Ishikawa (cell line): ENCODE data around the gene RALGAPA2.

ENCODE experiments used
- CEBPB ChIP-seq: IDR thresholded peaks from 2 replicates; pipeline ENCODE4 v1.6.1; 2012
- CREB1 ChIP-seq: IDR thresholded peaks from 2 replicates; pipeline ENCODE4 v1.6.1; 2012; ENCODE audit warnings: low read depth
- EGR1 ChIP-seq: IDR thresholded peaks from 2 replicates; pipeline ENCODE4 v1.6.1; 2012
- EP300 ChIP-seq: IDR thresholded peaks from 2 replicates; pipeline ENCODE4 v1.6.1; 2012; ENCODE audit warnings: borderline replicate concordance
- FOXM1 ChIP-seq: IDR thresholded peaks from 2 replicates; pipeline ENCODE4 v1.6.1; 2012; ENCODE audit warnings: low read depth, borderline replicate concordance
- MAX ChIP-seq: IDR thresholded peaks from 2 replicates; pipeline ENCODE4 v1.6.1; 2012
- NFIC ChIP-seq: IDR thresholded peaks from 2 replicates; pipeline ENCODE4 v1.6.1; 2012
- RAD21 ChIP-seq: IDR thresholded peaks from 2 replicates; pipeline ENCODE4 v1.6.1; 2012; ENCODE audit warnings: low read depth
- REST ChIP-seq: IDR thresholded peaks from 2 replicates; pipeline ENCODE4 v1.6.1; 2012; ENCODE audit warnings: low read depth, mild to moderate bottlenecking
- TAF1 ChIP-seq: IDR thresholded peaks from 2 replicates; pipeline ENCODE4 v1.6.1; 2012; ENCODE audit warnings: low read depth, mild to moderate bottlenecking
- TCF12 ChIP-seq: IDR thresholded peaks from 2 replicates; pipeline ENCODE4 v1.6.1; 2012; ENCODE audit warnings: low read depth
- TEAD4 ChIP-seq: IDR thresholded peaks from 2 replicates; pipeline ENCODE4 v1.6.1; 2012
- USF1 ChIP-seq: IDR thresholded peaks from 2 replicates; pipeline ENCODE4 v1.6.1; 2012
- YY1 ChIP-seq: IDR thresholded peaks from 2 replicates; pipeline ENCODE4 v1.6.1; 2012; ENCODE audit warnings: low read depth
- ZBTB7A ChIP-seq: IDR thresholded peaks from 2 replicates; pipeline ENCODE4 v1.6.1; 2012; ENCODE audit warnings: low read depth

The RALGAPA2 gene

GRCh38 chr20:20571068-20571780 is 141.2 kb downstream of the RALGAPA2 start:
- TF ChIP-seq CREB1 (no peak), EGR1 (no peak), CEBPB (no peak), REST (no peak), RAD21 (no peak), TAF1 (no peak), YY1 (no peak), MAX (no peak), FOXM1 (no peak), TEAD4 (no peak), TCF12 (no peak), NFIC (no peak), ZBTB7A (no peak), EP300 (no peak)

GRCh38 chr20:20568604-20569205 is 143.7 kb downstream of the RALGAPA2 start:
- TF ChIP-seq RAD21, result peak; percentile 77
- no peak for TF ChIP-seq MAX

- TF ChIP-seq FOXM1 (no peak), CEBPB (no peak), YY1 (no peak), RAD21 (no peak), EP300 (no peak), USF1 (no peak), REST (no peak), MAX (no peak), CREB1 (no peak), TEAD4 (no peak), TAF1 (no peak)
Observed at GRCh38 chr20:20567712-20568111, 144.7 kb downstream of the RALGAPA2 start.

- TF ChIP-seq TEAD4 (no peak), EGR1 (no peak), TCF12 (no peak), CEBPB (no peak), TAF1 (no peak), CREB1 (no peak), MAX (no peak), RAD21 (no peak), USF1 (no peak), YY1 (no peak), FOXM1 (no peak)
Observed at GRCh38 chr20:20566516-20566915, 145.9 kb downstream of the RALGAPA2 start.

GRCh38 chr20:20564279-20564678 is 148.2 kb downstream of the RALGAPA2 start:
- no peak for TF ChIP-seq EP300
- no peak for TF ChIP-seq CEBPB
- TF ChIP-seq USF1, result no peak
- no peak for TF ChIP-seq NFIC
- no peak for TF ChIP-seq MAX
- TF ChIP-seq YY1, result no peak
- no peak for TF ChIP-seq RAD21
- no peak for TF ChIP-seq ZBTB7A
- TF ChIP-seq REST, result no peak
- no peak for TF ChIP-seq CREB1
- no peak for TF ChIP-seq TAF1
- TF ChIP-seq FOXM1, result no peak
